Spleen (tissue), 11 donors: ENCODE results near the gene AFTPH. TPM values are rescaled to one million over a fixed set of nuclear protein-coding genes. Genes with fewer than 3 reads are reported as not detected.

Source experiments
- DNase-seq: peaks from one replicate; pipeline ENCODE4 v3.0.0-alpha.2; 2020
- H3K27ac ChIP-seq, 8 donors: fragments of 200-600 bp; sonication (generic) in 7 of 8; 1 replicate in 4 of 8; 2 replicates in 4 of 8; pipeline versions ENCODE4 v1.5.0 to v1.8.0; 2016 to 2021; ENCODE audit warnings: inconsistent platforms in 4 of 8, mild to moderate bottlenecking in 4 of 8, moderate library complexity in 1 of 8
- H3K27me3 ChIP-seq, 7 donors: fragments of 200-600 bp; sonication (generic) in 6 of 7; replicated peaks in 1 of 7; 1 replicate in 4 of 7; 2 replicates in 3 of 7; pipeline versions ENCODE4 v1.5.0 to v1.8.0; 2016 to 2021; ENCODE audit warnings: inconsistent platforms in 3 of 7, mild to moderate bottlenecking in 1 of 7
- H3K36me3 ChIP-seq, 6 donors: fragments of 200-600 bp; sonication (generic) in 5 of 6; 1 replicate in 4 of 6; 2 replicates in 2 of 6; pipeline versions ENCODE4 v1.5.0 to v1.8.0; 2016 to 2021; ENCODE audit warnings: inconsistent platforms in 2 of 6
- H3K4me1 ChIP-seq, 6 donors: fragments of 200-600 bp; sonication (generic) in 5 of 6; 1 replicate in 3 of 6; 2 replicates in 3 of 6; pipeline versions ENCODE4 v1.5.0 to v1.8.0; 2016 to 2021; ENCODE audit warnings: inconsistent platforms in 3 of 6
- H3K4me3 ChIP-seq, 8 donors: fragments of 200-600 bp; sonication (generic) in 7 of 8; 1 replicate in 4 of 8; 2 replicates in 4 of 8; pipeline versions ENCODE4 v1.5.0 to v1.8.0; 2016 to 2021; ENCODE audit warnings: inconsistent platforms in 4 of 8, mild to moderate bottlenecking in 4 of 8, moderate library complexity in 2 of 8
- H3K9me3 ChIP-seq, 8 donors: fragments of 200-600 bp; sonication (generic) in 7 of 8; 1 replicate in 4 of 8; 2 replicates in 4 of 8; pipeline versions ENCODE4 v1.5.0 to v1.8.0; 2016 to 2021; ENCODE audit warnings: inconsistent platforms in 4 of 8
- POLR2A ChIP-seq, 3 donors: fragments of 450-650 bp; IDR thresholded peaks; one replicate each; pipeline ENCODE4 v1.5.1; 2017; ENCODE audit warnings: antibody characterized with exemption in 3 of 3, mild to moderate bottlenecking in 1 of 3
- POLR2AphosphoS5 ChIP-seq, 3 donors: sonication (generic); formaldehyde crosslinking; IDR thresholded peaks; one replicate each; pipeline ENCODE4 v1.5.1; 2017; ENCODE audit warnings: antibody characterized with exemption in 3 of 3
- WGBS, 5 donors: extraction: QIAGEN DNeasy Blood & Tissue Kit in 3 of 5; methylation state at CpG; one replicate each; pipeline versions ENCODE4 v1.1.5 to v1.1.7; 2013 to 2018; 5-methylcytosine and 5-hydroxymethylcytosine counted together
- intact Hi-C: fragments of 100-400 bp; cut with DNase I; formaldehyde crosslinking; loops from one replicate; pipeline ENCODE4 v1.15.0; 2023; ENCODE audit warnings: low total_unique reads
- polyA plus RNA-seq, 3 donors: library from polyadenylated mRNA; stranded (reverse); fragments of 200-250 nt; gene quantifications; one replicate each; pipeline ENCODE4 v1.2.1, GENCODE V29; 2013
- total RNA-seq, 7 donors: library from RNA; depleted of rRNA in 3 of 7; stranded (reverse); fragments of >200 nt in 3 of 7; fragmentation: NEBNext Ultra II Directional in 4 of 7; extraction: Animal tissue kit (Norgen Biotek cat#: 25700) in 4 of 7; gene quantifications; one replicate each; pipeline versions ENCODE4 v1.1.0 to v1.2.1, GENCODE V29; 2016 to 2021
- TF ChIP-seq, protein P1 (sequence below), 11 experiments: fragments of 200-600 bp in 7 of 11; fragments of 450-650 bp in 4 of 11; sonication (generic) in 4 of 11; IDR thresholded peaks in 8 of 11; conservative IDR thresholded peaks in 3 of 11; 1 replicate in 7 of 11; 2 replicates in 4 of 11; pipeline versions ENCODE4 v1.4.0 to v1.8.0; 2016 to 2021; ENCODE audit warnings: antibody characterized with exemption in 11 of 11, inconsistent platforms in 4 of 11, mild to moderate bottlenecking in 1 of 11
- donor health status: healthy with polysubstance abuse.
- donor health status: DM: no; HTN: no; CAD: no; lungs with moderate emphysema.
- donor health status: DM: no; HTN: no; CAD: no.
- donor health status: Bipolar disorder and iron deficiency.
- donor health status: healthy.
- donor health status: DM: no; HTN: no; CAD: no.
- donor health status: DM: yes; HTN: yes; CAD: no.

AFTPH gene
- total and polyA plus RNA-seq, 10 donors, result 36.9 to 71.1 (median 49.9) TPM

DNA sequence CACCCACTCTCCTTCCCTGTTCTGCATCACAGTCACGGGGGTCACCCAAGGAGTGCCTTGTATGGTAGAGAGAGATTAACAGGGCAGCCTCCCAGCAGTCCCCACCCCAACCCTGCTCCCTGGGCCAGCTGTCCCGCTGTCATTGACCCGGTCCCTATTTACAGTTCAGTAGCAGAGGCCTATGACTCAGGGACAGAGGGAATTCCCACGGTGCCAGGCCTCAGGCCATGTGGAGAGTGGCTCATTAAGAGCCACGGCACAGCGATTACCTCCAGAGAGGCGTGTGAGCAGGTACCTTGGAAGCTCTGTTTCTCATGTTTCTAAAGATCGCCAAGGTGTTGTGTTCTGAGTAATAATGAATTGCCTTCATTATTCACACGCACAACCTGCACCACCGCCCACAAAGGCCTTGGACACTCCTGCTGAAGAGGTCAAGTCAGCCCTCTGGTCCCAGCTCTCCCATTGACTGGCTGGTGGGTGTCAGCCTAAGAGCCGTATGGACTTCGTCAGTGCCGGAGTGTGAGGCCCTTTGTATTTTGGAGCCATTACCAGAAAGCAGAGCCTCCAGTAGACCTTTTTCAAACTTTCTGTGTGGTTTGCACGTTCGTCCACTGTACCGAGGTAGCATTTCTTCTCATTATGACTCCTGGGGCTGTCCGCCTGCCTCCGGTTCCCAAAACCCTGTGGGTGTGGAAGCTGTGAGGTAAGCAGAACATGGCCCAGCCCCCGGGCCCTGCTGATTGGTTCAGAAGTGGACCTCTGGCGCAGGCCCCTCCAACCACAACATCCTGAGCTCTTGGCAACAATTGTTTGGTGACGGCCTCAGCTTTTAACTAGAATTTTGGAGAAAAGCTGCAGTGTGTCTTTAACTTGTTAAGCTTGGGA is 82.6 kb downstream of the AFTPH start:
- TF ChIP-seq, protein P1, sequence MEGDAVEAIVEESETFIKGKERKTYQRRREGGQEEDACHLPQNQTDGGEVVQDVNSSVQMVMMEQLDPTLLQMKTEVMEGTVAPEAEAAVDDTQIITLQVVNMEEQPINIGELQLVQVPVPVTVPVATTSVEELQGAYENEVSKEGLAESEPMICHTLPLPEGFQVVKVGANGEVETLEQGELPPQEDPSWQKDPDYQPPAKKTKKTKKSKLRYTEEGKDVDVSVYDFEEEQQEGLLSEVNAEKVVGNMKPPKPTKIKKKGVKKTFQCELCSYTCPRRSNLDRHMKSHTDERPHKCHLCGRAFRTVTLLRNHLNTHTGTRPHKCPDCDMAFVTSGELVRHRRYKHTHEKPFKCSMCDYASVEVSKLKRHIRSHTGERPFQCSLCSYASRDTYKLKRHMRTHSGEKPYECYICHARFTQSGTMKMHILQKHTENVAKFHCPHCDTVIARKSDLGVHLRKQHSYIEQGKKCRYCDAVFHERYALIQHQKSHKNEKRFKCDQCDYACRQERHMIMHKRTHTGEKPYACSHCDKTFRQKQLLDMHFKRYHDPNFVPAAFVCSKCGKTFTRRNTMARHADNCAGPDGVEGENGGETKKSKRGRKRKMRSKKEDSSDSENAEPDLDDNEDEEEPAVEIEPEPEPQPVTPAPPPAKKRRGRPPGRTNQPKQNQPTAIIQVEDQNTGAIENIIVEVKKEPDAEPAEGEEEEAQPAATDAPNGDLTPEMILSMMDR (IDR thresholded peaks at IDR 0.05 in 8 of 11, conservative IDR thresholded peaks at IDR 0.05 in 3 of 11), result peak in 1 of 11 experiments; percentile 16
- TF ChIP-seq POLR2A (IDR thresholded peaks at IDR 0.05) (no peak), POLR2AphosphoS5 (IDR thresholded peaks at IDR 0.05) (peak; percentile 50 to 73 (median 72))
- intact Hi-C loops, result no loop called here
- 34 to 50% (median 42%) methylated on average over 18 to 21 of the region's 21 CpGs for WGBS, 5 donors
- H3K9me3 ChIP-seq, result peaks cover 0 to 5% (median 0%) of the 10 kb centered on the region in 8 donors
- peak overlapping the region in 6 of 8 donors; percentile 6 to 74 (median 20) for H3K4me3 ChIP-seq
- DNase-seq, result peak; percentile 96
- H3K4me1 ChIP-seq, result peaks cover 10 to 37% (median 30%) of the 10 kb centered on the region in 6 donors
- H3K27me3 ChIP-seq, result no peaks in the 10 kb centered on the region
- H3K27ac ChIP-seq, result peak overlapping the region; percentile 26 to 86 (median 75)
- H3K36me3 ChIP-seq, result no peaks in the 10 kb centered on the region

DNA sequence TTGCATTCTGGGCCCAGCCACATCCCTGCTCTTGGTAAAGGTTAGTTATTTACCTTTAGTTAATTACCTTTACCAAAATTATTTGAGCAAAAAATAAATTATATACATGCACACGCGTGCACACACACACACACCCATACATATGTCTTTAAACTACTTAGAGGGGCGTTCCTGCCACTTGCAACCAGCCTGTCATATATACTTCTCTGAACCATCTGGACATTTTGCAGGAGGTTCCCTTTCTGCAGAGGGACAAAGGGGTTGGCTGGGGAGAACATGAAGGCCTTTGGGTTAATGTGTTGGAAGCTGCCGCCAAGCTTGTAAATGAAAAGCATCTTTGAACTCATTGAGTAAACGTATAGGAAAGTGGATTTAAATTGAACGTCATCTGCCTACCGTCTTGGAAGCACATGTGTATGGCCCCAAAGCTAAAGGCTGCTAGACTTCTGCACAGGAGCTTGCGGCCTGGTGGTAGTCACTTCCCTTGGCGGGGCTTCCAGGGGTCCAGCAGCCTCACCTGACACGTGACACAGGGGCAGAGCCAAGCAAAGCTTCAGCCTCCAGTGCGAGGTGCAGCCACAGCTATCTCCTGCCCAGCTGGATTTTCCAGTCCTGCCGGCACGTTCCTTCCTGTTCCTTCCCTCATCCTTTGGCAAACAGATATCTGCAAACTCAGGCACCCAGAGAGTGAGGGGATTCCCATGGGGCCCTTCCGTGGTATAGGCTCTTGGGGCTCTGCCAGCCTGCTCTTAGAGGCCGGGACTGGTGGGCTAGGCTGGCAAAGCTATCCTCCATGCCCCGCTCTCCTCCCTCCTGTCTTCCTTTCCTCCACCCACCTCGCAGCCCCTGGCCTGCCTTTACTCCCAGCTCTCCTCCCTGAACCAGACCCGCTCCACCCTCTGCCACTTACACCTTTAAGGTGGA is 83.5 kb downstream of the AFTPH start:
- 59 to 68% (median 64%) methylated on average over 16 to 18 of the region's 18 CpGs for WGBS, 5 donors
- intact Hi-C loops, result no loop called here
- Histone ChIP-seq H3K36me3 (no peaks in the 10 kb centered on the region), H3K4me1 (peaks cover 10 to 37% (median 30%) of the 10 kb centered on the region in 6 donors), H3K27ac (peak overlapping the region; percentile 26 to 86 (median 75)), H3K4me3 (peak overlapping the region in 4 of 8 donors; percentile 6 to 74 (median 28)), H3K9me3 (peaks cover 0 to 5% (median 0%) of the 10 kb centered on the region in 8 donors), H3K27me3 (no peaks in the 10 kb centered on the region)
- TF ChIP-seq POLR2AphosphoS5 (IDR thresholded peaks at IDR 0.05) (no peak), POLR2A (IDR thresholded peaks at IDR 0.05) (no peak)
- TF ChIP-seq, protein P1 (IDR thresholded peaks at IDR 0.05 in 8 of 11, conservative IDR thresholded peaks at IDR 0.05 in 3 of 11), result no peak
- peak; percentile 70 for DNase-seq

DNA sequence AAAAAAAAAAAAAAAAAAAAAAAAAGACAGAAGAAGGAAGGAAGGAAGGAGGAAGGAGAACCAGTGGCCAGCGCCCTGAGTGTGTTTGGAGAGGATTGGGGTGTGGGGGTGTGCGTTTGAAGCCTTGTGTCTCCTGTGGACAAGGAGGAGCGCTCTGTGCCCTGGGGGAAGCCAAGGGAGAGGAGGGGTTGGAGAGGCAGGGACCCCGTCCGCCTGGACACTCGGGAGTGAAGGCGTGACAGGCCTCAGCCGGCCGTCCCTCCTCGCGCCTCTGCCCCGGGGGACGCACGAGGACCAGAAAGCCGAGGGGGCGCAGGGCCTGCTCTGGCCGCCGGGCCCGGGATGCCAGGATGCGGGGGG is 84.7 kb downstream of the AFTPH start:
- peak overlapping the region; percentile 25 to 74 (median 46) for H3K4me3 ChIP-seq
- H3K27me3 ChIP-seq, result no peaks in the 10 kb centered on the region
- peaks cover 0 to 5% (median 0%) of the 10 kb centered on the region in 8 donors for H3K9me3 ChIP-seq
- peak overlapping the region; percentile 60 to 90 (median 82) for H3K27ac ChIP-seq
- H3K36me3 ChIP-seq, result no peaks in the 10 kb centered on the region
- 7 to 14% (median 10%) methylated on average over 14 to 20 of the region's 20 CpGs for WGBS, 5 donors
- peaks cover 10 to 37% (median 30%) of the 10 kb centered on the region in 6 donors for H3K4me1 ChIP-seq
- no peak for TF ChIP-seq POLR2AphosphoS5 (IDR thresholded peaks at IDR 0.05)
- TF ChIP-seq, protein P1 (IDR thresholded peaks at IDR 0.05 in 8 of 11, conservative IDR thresholded peaks at IDR 0.05 in 3 of 11), result peak in 3 of 11 experiments; percentile 9 to 22 (median 20)
- intact Hi-C loops, result no loop called here
- DNase-seq, result no peak
